ENCODE data around the gene DONSON.

DONSON gene

GRCh38 chr21:33560965-33561364 is 27.5 kb downstream of the DONSON start:
- DNase-seq: no peak

GRCh38 chr21:33559813-33560212 is 28.7 kb downstream of the DONSON start:
- no peak for DNase-seq

- no peak for DNase-seq
These were observed 29.6 kb downstream of the DONSON start for GRCh38 chr21:33558777-33559421.

- DNase-seq: no peak
These were observed 31.0 kb downstream of the DONSON start for GRCh38 chr21:33557447-33557846.

GRCh38 chr21:33554982-33555344 is 33.5 kb downstream of the DONSON start:
- no peak for DNase-seq

- no peak for DNase-seq
These were observed 34.1 kb downstream of the DONSON start for GRCh38 chr21:33554236-33554981.

GRCh38 chr21:33552999-33553598 is 35.4 kb downstream of the DONSON start:
- no peak for DNase-seq

- no peak for DNase-seq
These were observed 36.1 kb downstream of the DONSON start for GRCh38 chr21:33552093-33552998.

- no peak for DNase-seq
These were observed 36.8 kb downstream of the DONSON start for GRCh38 chr21:33551664-33552063.

GRCh38 chr21:33550772-33551660 is 37.5 kb downstream of the DONSON start:
- DNase-seq: no peak

GRCh38 chr21:33549848-33550771 is 38.4 kb downstream of the DONSON start:
- no peak for DNase-seq

GRCh38 chr21:33546086-33546485 is 42.4 kb downstream of the DONSON start:
- no peak for DNase-seq

GRCh38 chr21:33544451-33545195 is 43.9 kb downstream of the DONSON start:
- no peak for DNase-seq

GRCh38 chr21:33543505-33544129 is 44.9 kb downstream of the DONSON start:
- DNase-seq: peak; percentile 80

GRCh38 chr21:33542640-33543504 is 45.6 kb downstream of the DONSON start, which contains the start of gene SON:
TSS of gene SON (plus strand) at chr21:33543038. CDS start at chr21:33543093, 55 bp downstream.
- DNase-seq: peak; percentile 99

- peak; percentile 84 for DNase-seq
These were observed 46.5 kb downstream of the DONSON start, which contains the start of gene GART for GRCh38 chr21:33541756-33542639. TSS of gene GART (minus strand) at chr21:33542117. CDS start at chr21:33539315, 2,802 bp downstream.

GRCh38 chr21:33541105-33541711 is 47.3 kb downstream of the DONSON start:
- no peak for DNase-seq

Measured in stimulated activated CD4-positive, alpha-beta T cell treated with anti-CD3 and anti-CD28 coated beads, Interleukin-1b, Interleukin-23, amount 100 ng/mL, for 48 hours (primary cell).